Ectodermal cell (in vitro differentiated cells): ENCODE measurements around the gene FAM163A.

Source experiments
- H3K27ac ChIP-seq: 2 replicates; pipeline ENCODE4 v1.7.0; 2013; ENCODE audit warnings: mild to moderate bottlenecking, low read depth, low read length; ENCODE audit not compliant: insufficient read depth, poor library complexity, severe bottlenecking
- H3K27me3 ChIP-seq: 2 replicates; pipeline ENCODE4 v1.7.0; 2013; ENCODE audit warnings: mild to moderate bottlenecking, low read length; ENCODE audit not compliant: insufficient read depth, control insufficient read depth, poor library complexity, severe bottlenecking
- H3K36me3 ChIP-seq: one replicate; pipeline ENCODE4 v1.7.0; 2013; ENCODE audit warnings: low read length; ENCODE audit not compliant: control insufficient read depth, insufficient read depth
- H3K4me1 ChIP-seq: one replicate; pipeline ENCODE4 v1.7.0; 2013; ENCODE audit warnings: low read length; ENCODE audit not compliant: control insufficient read depth, insufficient read depth
- H3K4me3 ChIP-seq: 2 replicates; pipeline ENCODE4 v1.7.0; 2013; ENCODE audit warnings: low read depth, low read length, control low read depth; ENCODE audit not compliant: insufficient read depth
- H3K9me3 ChIP-seq: 2 replicates; pipeline ENCODE4 v1.7.0; 2013; ENCODE audit warnings: mild to moderate bottlenecking, low read length, moderate library complexity; ENCODE audit not compliant: control insufficient read depth
- WGBS, 2 experiments: methylation state at CpG; one replicate each; pipeline ENCODE4 v1.1.7; 2013; ENCODE audit warnings: missing lambda C conversion rate in 2 of 2; 5-methylcytosine and 5-hydroxymethylcytosine counted together

The FAM163A gene

GRCh38 chr1:179770887-179771502, 27.9 kb downstream of the FAM163A start:
- WGBS, 2 experiments = 84 to 86% methylated on average over 9 of the region's 9 CpGs
- no peaks in the 10 kb centered on the region for H3K36me3 ChIP-seq
- H3K4me1 ChIP-seq = peaks cover 3% of the 10 kb centered on the region

DNA sequence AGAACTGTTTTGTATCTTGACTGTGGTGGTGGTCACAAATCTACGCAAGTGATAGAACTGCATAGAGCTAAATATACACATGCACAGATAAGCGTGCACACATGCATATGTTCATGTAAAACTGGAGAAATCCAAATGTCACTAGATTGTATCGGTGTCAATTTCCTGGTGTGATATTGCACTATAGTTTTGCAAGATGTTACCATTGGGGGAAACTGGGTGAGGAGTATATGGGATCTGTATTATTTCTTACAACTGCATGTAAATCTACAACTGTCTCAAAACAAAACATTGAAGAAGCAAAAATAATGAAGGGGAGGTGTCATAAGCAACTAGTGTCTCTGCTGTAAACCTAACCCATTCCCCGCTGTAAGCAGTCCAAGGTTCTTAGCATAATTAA, 30.2 kb downstream of the FAM163A start:
- H3K4me3 ChIP-seq = no peak overlapping the region
- WGBS, 2 experiments = 95 to 97% methylated on average over 4 of the region's 4 CpGs
- no peaks in the 10 kb centered on the region for H3K9me3 ChIP-seq
- no peak overlapping the region for H3K27ac ChIP-seq
- H3K36me3 ChIP-seq = no peaks in the 10 kb centered on the region
- peaks cover 3% of the 10 kb centered on the region for H3K4me1 ChIP-seq
- no peaks in the 10 kb centered on the region for H3K27me3 ChIP-seq

More at GRCh38 chr1:179770887-179771502, 27.9 kb downstream of the FAM163A start:
- H3K9me3 ChIP-seq = no peaks in the 10 kb centered on the region
- H3K4me3 ChIP-seq = no peak overlapping the region
- H3K27ac ChIP-seq = no peak overlapping the region
- H3K27me3 ChIP-seq = no peaks in the 10 kb centered on the region

DNA sequence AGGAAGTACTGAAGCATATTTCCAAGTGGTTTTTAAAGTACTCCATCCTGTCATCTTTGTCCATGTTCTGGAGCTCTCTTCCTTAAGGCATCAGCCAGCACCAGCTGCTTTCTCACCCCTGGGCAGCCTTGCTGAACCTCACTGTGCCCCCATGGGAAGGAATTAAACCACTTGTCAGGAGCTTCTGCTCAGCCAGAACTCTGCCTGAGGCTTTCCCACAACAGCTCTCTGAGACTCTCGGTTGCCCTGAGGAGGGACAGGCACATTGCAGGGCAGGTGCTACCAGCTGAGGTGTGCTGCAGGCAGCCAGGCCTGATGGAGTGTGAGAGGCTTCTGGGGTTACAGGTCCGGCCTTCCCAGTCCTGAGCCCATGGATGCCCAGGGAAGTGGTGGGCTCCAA, 30.9 kb downstream of the FAM163A start:
- H3K27ac ChIP-seq = no peak overlapping the region
- 86 to 96% methylated on average over 2 of the region's 2 CpGs for WGBS, 2 experiments
- no peaks in the 10 kb centered on the region for H3K36me3 ChIP-seq
- H3K9me3 ChIP-seq = no peaks in the 10 kb centered on the region
- no peaks in the 10 kb centered on the region for H3K27me3 ChIP-seq
- no peak overlapping the region for H3K4me3 ChIP-seq
- H3K4me1 ChIP-seq = peaks cover 3% of the 10 kb centered on the region

- no peak overlapping the region for H3K27ac ChIP-seq
- H3K4me3 ChIP-seq = no peak overlapping the region
- H3K4me1 ChIP-seq = peaks cover 3% of the 10 kb centered on the region
- H3K9me3 ChIP-seq = no peaks in the 10 kb centered on the region
- WGBS, 2 experiments = 95% methylated on average over 8 of the region's 8 CpGs
- H3K27me3 ChIP-seq = no peaks in the 10 kb centered on the region
- no peaks in the 10 kb centered on the region for H3K36me3 ChIP-seq
Measured at GRCh38 chr1:179774566-179774965, 31.5 kb downstream of the FAM163A start.

- no peak overlapping the region for H3K27ac ChIP-seq
- H3K27me3 ChIP-seq = no peaks in the 10 kb centered on the region
- H3K4me1 ChIP-seq = peaks cover 3% of the 10 kb centered on the region
- 92 to 95% methylated on average over 6 of the region's 6 CpGs for WGBS, 2 experiments
- H3K36me3 ChIP-seq = no peaks in the 10 kb centered on the region
- no peak overlapping the region for H3K4me3 ChIP-seq
- no peaks in the 10 kb centered on the region for H3K9me3 ChIP-seq
Measured at GRCh38 chr1:179775009-179775408, 31.9 kb downstream of the FAM163A start.

DNA sequence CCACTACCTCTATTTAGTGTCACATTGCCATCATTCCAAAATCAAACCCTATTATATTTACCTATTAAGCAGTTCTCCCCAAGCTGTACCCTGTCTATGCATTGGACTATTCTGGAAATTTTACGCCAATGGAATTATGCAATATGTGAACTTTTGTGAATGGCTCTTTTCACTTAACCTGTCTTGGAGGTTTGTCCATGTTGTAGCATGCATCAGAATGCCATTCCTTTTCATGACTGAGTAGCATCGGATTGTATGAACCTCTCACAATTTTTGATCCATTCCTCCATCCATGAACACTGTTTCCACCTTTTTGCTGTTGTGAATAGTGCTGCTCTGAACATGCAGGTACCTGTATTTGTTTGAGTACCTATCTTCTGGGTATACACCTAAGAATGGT, 33.7 kb downstream of the FAM163A start:
- no peaks in the 10 kb centered on the region for H3K36me3 ChIP-seq
- 90 to 92% methylated on average over 2 of the region's 2 CpGs for WGBS, 2 experiments
- no peak overlapping the region for H3K4me3 ChIP-seq
- no peaks in the 10 kb centered on the region for H3K27me3 ChIP-seq
- no peaks in the 10 kb centered on the region for H3K9me3 ChIP-seq
- H3K27ac ChIP-seq = no peak overlapping the region
- peaks cover 3% of the 10 kb centered on the region for H3K4me1 ChIP-seq

GRCh38 chr1:179777731-179778130, 34.6 kb downstream of the FAM163A start:
- H3K27ac ChIP-seq = no peak overlapping the region
- H3K36me3 ChIP-seq = no peaks in the 10 kb centered on the region
- H3K4me3 ChIP-seq = no peak overlapping the region
- H3K9me3 ChIP-seq = no peaks in the 10 kb centered on the region
- peaks cover 3% of the 10 kb centered on the region for H3K4me1 ChIP-seq
- no peaks in the 10 kb centered on the region for H3K27me3 ChIP-seq
- WGBS, 2 experiments = 87 to 90% methylated on average over 3 of the region's 3 CpGs

DNA sequence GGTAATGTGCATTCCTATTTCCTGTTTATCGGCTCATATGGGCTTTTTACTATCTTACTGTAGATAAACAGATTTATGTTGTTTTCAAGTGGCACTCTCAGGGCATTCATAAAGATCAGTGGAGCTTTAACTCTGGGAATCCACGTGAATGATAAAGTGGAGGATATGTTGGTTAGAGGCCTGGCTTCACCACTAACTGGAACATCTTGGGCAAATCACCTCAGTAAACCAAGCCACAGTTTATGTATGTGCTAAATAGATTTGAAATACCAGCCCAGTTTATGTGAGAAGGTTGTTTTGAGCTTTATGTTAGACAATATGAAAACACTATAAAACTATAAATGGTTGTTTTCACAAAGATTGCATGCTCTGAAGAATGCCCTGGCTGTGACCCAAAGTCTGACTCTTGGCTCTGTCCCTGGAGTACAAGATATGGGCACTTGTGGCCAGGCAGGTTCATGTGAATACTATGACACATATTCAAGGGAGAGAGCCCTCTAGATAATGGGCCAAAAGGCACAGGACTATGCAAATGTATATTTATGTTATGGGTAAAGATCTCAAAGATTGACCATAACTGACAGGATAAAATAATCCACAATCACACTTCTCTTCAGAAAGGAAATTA, 36.7 kb downstream of the FAM163A start:
- H3K4me1 ChIP-seq = peaks cover 3% of the 10 kb centered on the region
- H3K27me3 ChIP-seq = no peaks in the 10 kb centered on the region
- no peak overlapping the region for H3K4me3 ChIP-seq
- WGBS, 2 experiments = 94 to 95% methylated on average over 2 of the region's 2 CpGs
- no peaks in the 10 kb centered on the region for H3K9me3 ChIP-seq
- no peaks in the 10 kb centered on the region for H3K36me3 ChIP-seq
- no peak overlapping the region for H3K27ac ChIP-seq

GRCh38 chr1:179781962-179782361, 38.9 kb downstream of the FAM163A start:
- 94 to 95% methylated on average over 10 of the region's 10 CpGs for WGBS, 2 experiments
- H3K4me1 ChIP-seq = no peaks in the 10 kb centered on the region

GRCh38 chr1:179785031-179785431, 41.9 kb downstream of the FAM163A start:
- WGBS, 2 experiments = 87 to 94% methylated on average over 4 of the region's 4 CpGs
- no peaks in the 10 kb centered on the region for H3K9me3 ChIP-seq
- no peaks in the 10 kb centered on the region for H3K27me3 ChIP-seq

More at GRCh38 chr1:179781962-179782361, 38.9 kb downstream of the FAM163A start:
- no peak overlapping the region for H3K27ac ChIP-seq
- no peaks in the 10 kb centered on the region for H3K27me3 ChIP-seq
- no peak overlapping the region for H3K4me3 ChIP-seq
- H3K36me3 ChIP-seq = no peaks in the 10 kb centered on the region
- H3K9me3 ChIP-seq = no peaks in the 10 kb centered on the region

More at GRCh38 chr1:179785031-179785431, 41.9 kb downstream of the FAM163A start:
- Histone ChIP-seq H3K36me3 (no peaks in the 10 kb centered on the region), H3K27ac (no peak overlapping the region), H3K4me1 (no peaks in the 10 kb centered on the region), H3K4me3 (no peak overlapping the region)
